ENCODE measurements around the gene C16orf46.
A peak's percentile ranks its signal among the peaks of the same experiment; 100 is the strongest.

C16orf46 gene

DNA sequence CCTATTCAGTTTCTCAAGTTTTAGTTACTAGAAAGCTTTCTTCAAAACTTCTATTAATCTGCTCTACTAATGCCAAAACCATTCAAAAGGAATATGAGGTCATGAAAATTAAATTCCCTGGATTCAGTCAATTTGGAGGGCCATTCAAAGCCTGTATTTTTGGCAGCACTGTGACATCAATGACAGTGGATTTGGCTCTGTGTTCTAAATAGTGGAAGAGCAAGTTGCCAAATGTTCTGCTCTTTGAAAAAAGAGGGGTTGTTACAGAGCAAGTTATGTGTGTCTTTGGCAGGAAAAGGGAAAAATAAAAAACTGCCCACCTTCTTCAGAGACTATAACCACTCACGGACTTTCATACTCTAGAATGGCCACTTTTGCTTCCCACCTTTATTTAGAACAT is 3.2 kb upstream of the C16orf46 start:
- TF ChIP-seq, protein P1, sequence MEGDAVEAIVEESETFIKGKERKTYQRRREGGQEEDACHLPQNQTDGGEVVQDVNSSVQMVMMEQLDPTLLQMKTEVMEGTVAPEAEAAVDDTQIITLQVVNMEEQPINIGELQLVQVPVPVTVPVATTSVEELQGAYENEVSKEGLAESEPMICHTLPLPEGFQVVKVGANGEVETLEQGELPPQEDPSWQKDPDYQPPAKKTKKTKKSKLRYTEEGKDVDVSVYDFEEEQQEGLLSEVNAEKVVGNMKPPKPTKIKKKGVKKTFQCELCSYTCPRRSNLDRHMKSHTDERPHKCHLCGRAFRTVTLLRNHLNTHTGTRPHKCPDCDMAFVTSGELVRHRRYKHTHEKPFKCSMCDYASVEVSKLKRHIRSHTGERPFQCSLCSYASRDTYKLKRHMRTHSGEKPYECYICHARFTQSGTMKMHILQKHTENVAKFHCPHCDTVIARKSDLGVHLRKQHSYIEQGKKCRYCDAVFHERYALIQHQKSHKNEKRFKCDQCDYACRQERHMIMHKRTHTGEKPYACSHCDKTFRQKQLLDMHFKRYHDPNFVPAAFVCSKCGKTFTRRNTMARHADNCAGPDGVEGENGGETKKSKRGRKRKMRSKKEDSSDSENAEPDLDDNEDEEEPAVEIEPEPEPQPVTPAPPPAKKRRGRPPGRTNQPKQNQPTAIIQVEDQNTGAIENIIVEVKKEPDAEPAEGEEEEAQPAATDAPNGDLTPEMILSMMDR (IDR thresholded peaks at IDR 0.05; ENCODE audit: low read depth, low read length, missing control alignments): no peak
- in situ Hi-C loops (cut with HindIII; ENCODE audit: low sequenced_read_pairs): loop anchor here (5.0 kb wide), 1 partner anchor 48 kb away; no protein-coding TSS in a partner anchor
- no peak for DNase-seq (ENCODE audit: low read depth)
- H3K4me3 ChIP-seq (ENCODE audit: low read depth, low read length): no peak overlapping the region

DNA sequence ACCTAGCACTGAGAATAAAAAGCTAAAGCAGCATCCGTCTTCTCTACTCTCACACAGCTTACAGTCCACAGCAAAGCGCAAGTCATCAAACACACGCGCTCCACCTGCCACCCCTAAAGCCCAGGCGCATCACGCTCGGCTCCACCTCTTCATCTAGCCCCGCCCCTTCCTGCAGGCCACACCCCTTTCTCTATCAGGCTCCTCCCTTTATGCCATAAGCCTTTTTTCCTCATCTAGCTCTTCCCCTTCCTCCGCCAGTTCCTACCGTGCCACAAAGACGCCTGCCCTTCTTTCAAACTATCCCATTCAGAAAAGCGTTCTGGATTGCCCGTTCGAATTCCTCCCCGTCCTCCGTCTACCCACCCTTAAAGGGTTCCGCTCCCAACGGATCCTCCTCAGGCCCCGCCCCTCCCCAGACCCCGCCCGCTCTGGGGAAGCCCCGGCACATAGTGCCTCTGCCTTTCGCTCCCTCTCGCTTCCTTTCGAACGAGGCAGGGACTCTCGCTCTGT is 417 bp downstream of the C16orf46 start:
- peak; percentile 44 for DNase-seq (ENCODE audit: low read depth)
- TF ChIP-seq, protein P1 (IDR thresholded peaks at IDR 0.05; ENCODE audit: low read depth, low read length, missing control alignments): no peak
- H3K4me3 ChIP-seq (ENCODE audit: low read depth, low read length): peak overlapping the region; percentile 72
- in situ Hi-C loops (cut with HindIII; ENCODE audit: low sequenced_read_pairs): no loop called here

DNA sequence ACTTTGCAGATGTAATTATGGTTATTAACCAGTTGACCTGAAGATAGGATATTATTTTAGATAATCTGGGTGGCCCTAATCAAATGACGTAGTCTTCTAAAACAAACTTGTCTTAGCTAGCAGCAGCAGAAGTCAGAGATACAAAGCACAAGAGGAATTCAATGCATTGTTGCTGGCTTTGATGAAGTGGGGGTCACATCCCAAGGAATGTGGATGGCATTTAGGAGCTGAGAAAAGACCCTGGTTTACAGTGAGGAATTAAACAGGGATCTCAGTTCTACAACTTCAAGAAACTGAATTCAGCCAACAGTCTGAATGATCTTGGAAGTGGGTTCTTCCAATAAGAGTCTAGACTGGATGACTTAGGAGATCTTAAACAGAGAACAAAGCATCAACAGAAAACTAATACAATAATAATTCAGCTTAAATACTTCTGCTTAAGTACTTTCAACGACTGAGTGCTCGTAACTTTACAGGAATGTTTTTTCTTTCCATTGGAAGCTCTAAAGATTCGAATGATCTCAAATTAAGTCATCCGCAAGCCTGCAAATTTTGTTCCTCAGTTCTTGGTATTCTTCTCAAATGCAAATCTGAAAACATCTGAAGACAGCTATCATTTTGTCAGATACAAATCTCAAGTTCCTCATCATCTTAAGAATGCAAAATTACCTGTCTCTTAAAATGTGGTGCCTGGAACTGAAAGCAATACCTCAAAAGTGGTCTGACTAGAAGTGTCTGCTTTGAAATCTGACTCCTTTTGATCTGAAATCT is 3.3 kb downstream of the C16orf46 start:
- TF ChIP-seq, protein P1 (IDR thresholded peaks at IDR 0.05; ENCODE audit: low read depth, low read length, missing control alignments): no peak
- H3K4me3 ChIP-seq (ENCODE audit: low read depth, low read length): no peak overlapping the region
- DNase-seq (ENCODE audit: low read depth): no peak
- in situ Hi-C loops (cut with HindIII; ENCODE audit: low sequenced_read_pairs): no loop called here

DNA sequence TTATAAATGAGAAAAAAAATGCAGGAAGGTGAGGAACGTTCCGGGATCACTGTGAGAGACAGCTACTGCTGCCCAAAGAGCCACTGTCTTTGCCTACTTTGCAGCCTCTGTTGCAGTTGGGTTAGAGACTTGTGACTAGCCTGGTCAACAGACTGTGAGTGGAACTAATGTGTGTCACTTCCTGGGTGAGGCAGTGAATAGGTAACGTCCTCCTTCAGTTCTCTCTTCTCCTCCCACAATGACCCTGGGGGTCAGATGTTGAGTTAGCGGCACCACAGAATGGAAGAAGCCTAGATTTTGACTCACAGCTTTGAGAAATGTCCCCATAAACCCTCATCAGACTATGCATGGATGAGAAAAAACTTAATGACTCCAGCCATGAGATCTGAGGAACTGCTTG is 5.2 kb downstream of the C16orf46 start:
- in situ Hi-C loops (cut with HindIII; ENCODE audit: low sequenced_read_pairs): no loop called here
- no peak overlapping the region for H3K4me3 ChIP-seq (ENCODE audit: low read depth, low read length)
- TF ChIP-seq, protein P1 (IDR thresholded peaks at IDR 0.05; ENCODE audit: low read depth, low read length, missing control alignments): no peak
- no peak for DNase-seq (ENCODE audit: low read depth)

DNA sequence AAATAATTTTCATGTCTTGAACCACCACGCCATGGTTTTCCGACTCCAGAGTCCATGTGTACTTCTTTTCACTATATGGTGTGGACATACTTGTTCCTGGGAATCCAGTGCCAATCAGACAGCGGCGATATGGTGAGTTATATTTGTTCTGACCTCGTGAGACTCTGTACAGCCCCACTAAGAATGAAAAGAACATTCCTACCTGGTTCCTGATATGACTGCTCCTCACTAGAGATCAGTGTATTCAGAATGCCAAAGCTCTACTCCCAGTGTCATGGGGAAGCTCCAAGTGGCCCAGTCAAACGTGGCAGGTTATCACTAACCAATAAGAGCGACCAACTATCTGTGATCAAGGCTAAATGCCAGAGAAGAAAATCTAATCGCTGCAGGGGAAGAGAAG is 6.1 kb downstream of the C16orf46 start:
- in situ Hi-C loops (cut with HindIII; ENCODE audit: low sequenced_read_pairs): no loop called here
- DNase-seq (ENCODE audit: low read depth): no peak
- no peak overlapping the region for H3K4me3 ChIP-seq (ENCODE audit: low read depth, low read length)
- TF ChIP-seq, protein P1 (IDR thresholded peaks at IDR 0.05; ENCODE audit: low read depth, low read length, missing control alignments): no peak

DNA sequence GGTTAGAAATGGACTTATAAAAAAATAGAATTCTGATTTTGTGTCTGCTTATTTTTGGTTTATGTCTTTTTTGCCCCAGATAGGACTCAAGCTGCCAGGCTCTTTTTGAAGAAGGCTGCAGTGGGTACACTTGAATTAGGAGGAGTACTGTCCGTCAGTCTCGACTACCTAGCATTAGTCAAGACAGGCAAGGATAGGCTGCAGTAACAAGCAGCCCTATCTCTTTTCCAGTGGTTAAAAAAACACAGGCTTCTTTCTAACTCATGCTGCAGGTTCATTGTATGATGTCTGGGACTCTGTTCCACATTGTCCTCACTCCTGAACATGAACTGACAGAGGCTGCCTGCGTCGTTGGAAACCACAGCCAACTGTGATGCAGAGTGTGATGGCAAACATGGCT is 8.0 kb downstream of the C16orf46 start:
- H3K4me3 ChIP-seq (ENCODE audit: low read depth, low read length): no peak overlapping the region
- DNase-seq (ENCODE audit: low read depth): no peak
- TF ChIP-seq, protein P1 (IDR thresholded peaks at IDR 0.05; ENCODE audit: low read depth, low read length, missing control alignments): no peak
- in situ Hi-C loops (cut with HindIII; ENCODE audit: low sequenced_read_pairs): no loop called here
